ENCODE results near the gene CAMK4.
"Not testable (repeated sequence)": the region's sequence is repeated elsewhere in the genome, so short reads cannot be mapped to it uniquely, and the experiment has no call there.

Gene CAMK4

GRCh38 chr5:111229871-111230810 is 6.0 kb downstream of the CAMK4 start:
- no peak for DNase-seq

- no peak for DNase-seq
Measured at GRCh38 chr5:111231119-111231518, 6.9 kb downstream of the CAMK4 start.

GRCh38 chr5:111232311-111233051 is 8.3 kb downstream of the CAMK4 start:
- no peak for DNase-seq

- DNase-seq, result no peak
Measured at GRCh38 chr5:111233052-111233374, 8.8 kb downstream of the CAMK4 start.

GRCh38 chr5:111234125-111234524 is 9.9 kb downstream of the CAMK4 start:
- DNase-seq, result no peak

GRCh38 chr5:111235635-111236034 is 11.5 kb downstream of the CAMK4 start:
- DNase-seq, result no peak

- DNase-seq, result no peak
Measured at GRCh38 chr5:111236348-111236747, 12.2 kb downstream of the CAMK4 start.

- DNase-seq, result no peak
Measured at GRCh38 chr5:111236995-111237394, 12.8 kb downstream of the CAMK4 start.

GRCh38 chr5:111237470-111237869 is 13.3 kb downstream of the CAMK4 start:
- DNase-seq, result no peak

- no peak for DNase-seq
Measured at GRCh38 chr5:111238431-111239225, 14.4 kb downstream of the CAMK4 start.

GRCh38 chr5:111241696-111242095 is 17.5 kb downstream of the CAMK4 start:
- no peak for DNase-seq

- DNase-seq, result no peak
Measured at GRCh38 chr5:111242606-111243005, 18.4 kb downstream of the CAMK4 start.

- DNase-seq, result no peak
Measured at GRCh38 chr5:111243318-111243717, 19.1 kb downstream of the CAMK4 start.

GRCh38 chr5:111245654-111246053 is 21.5 kb downstream of the CAMK4 start:
- no peak for DNase-seq

- DNase-seq, result no peak
Measured at GRCh38 chr5:111246459-111246858, 22.3 kb downstream of the CAMK4 start.

- no peak for DNase-seq
Measured at GRCh38 chr5:111248571-111248970, 24.4 kb downstream of the CAMK4 start.

- DNase-seq, result no peak
Measured at GRCh38 chr5:111251921-111252320, 27.7 kb downstream of the CAMK4 start.

GRCh38 chr5:111252799-111253545 is 28.8 kb downstream of the CAMK4 start:
- no peak for DNase-seq

- peak; percentile 67 to 78 for DNase-seq
Measured at GRCh38 chr5:111254613-111255012, 30.4 kb downstream of the CAMK4 start.

- no peak for DNase-seq
Measured at GRCh38 chr5:111255169-111255568, 31.0 kb downstream of the CAMK4 start.

- DNase-seq, result no peak
Measured at GRCh38 chr5:111256128-111256527, 31.9 kb downstream of the CAMK4 start.

- not testable (repeated sequence) for DNase-seq
Measured at GRCh38 chr5:111257610-111258009, 33.4 kb downstream of the CAMK4 start.

GRCh38 chr5:111259636-111260035 is 35.5 kb downstream of the CAMK4 start:
- no peak for DNase-seq
